GM13976 (cell line): ENCODE data around the gene HABP2.

Source experiments
- DNase-seq: peaks from one replicate; pipeline ENCODE4 v3.0.0; 2012; ENCODE audit warnings: low spot score
- CTCF ChIP-seq: IDR thresholded peaks from 2 replicates; pipeline ENCODE4 v1.5.1; 2012; ENCODE audit warnings: borderline replicate concordance, mild to moderate bottlenecking; ENCODE audit not compliant: insufficient read depth; ENCODE audit errors: extremely low read depth, missing control alignments, control extremely low read depth
- in situ Hi-C: fragments of 300-500 bp; cut with MboI; formaldehyde crosslinking; loops from one replicate; pipeline ENCODE4 v1.12.0; 2022; ENCODE audit warnings: low sequenced_read_pairs, mixed read lengths, inconsistent platforms; ENCODE audit not compliant: unreplicated experiment

HABP2 gene

GRCh38 chr10:113618338-113618737 lies 65.5 kb downstream of the HABP2 start:
- DNase-seq, result no peak
- no peak for TF ChIP-seq CTCF
- in situ Hi-C loops, result no loop called here

DNA sequence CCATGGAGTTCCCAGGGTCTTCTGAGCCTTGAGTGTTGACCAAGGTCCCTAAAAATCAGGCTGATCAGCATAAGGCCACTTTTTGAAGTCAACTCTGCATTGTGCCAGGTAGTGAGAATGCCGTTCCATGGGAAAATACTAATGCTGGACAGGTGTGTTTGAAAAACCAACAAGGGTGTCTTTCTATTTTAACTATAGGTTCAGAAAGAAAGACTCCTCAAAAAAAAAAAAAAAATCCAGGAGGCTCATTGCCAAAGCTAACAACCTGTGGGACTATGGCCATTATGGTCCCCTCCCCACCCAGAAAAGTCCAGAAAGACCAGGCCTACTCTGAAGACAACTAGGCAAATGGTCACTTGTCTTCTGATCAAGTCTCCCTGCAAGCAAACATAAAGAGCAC lies 66.5 kb downstream of the HABP2 start:
- no peak for DNase-seq
- in situ Hi-C loops, result no loop called here
- TF ChIP-seq CTCF, result no peak

DNA sequence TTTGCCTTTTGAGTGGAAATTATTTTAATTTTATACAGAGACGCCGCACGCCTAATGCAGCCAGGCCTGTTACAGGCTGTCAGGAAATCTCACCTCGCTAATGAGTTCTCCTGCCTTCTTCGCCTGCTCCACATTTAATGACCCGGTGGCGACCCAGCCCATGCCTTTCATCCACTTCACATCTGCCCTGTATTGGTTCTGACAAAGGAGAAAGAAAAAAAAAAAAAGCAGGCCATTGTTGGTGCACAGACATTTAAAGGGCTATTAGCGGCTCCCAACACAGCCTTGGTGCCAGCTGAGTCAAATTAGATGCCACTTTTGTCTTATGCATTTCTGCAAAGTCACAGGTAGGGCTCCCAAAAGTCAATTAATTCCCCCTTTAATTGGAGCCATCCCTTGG lies 67.7 kb downstream of the HABP2 start:
- no peak for TF ChIP-seq CTCF
- no peak for DNase-seq
- in situ Hi-C loops, result no loop called here

DNA sequence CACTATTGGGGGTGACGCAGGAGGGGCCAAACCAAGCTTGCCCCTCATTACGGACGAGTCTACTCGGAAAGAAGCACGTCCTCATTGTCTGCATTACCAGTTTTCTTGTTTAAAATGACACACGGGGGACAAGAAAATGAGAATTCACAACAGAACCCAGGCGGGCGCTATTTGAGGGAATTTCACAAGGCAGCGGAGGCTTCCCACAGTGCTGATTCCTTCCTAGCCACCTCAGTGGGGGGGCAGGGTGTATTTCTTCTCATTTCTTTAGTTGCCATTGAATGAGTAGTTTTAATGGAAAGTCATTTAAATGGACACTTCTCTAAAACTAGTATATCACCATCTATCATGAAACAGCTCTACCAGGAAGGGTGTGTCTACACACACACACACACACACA lies 68.1 kb downstream of the HABP2 start:
- in situ Hi-C loops, result no loop called here
- no peak for TF ChIP-seq CTCF
- no peak for DNase-seq

GRCh38 chr10:113621799-113622198 lies 68.9 kb downstream of the HABP2 start:
- in situ Hi-C loops, result no loop called here
- no peak for TF ChIP-seq CTCF
- no peak for DNase-seq

DNA sequence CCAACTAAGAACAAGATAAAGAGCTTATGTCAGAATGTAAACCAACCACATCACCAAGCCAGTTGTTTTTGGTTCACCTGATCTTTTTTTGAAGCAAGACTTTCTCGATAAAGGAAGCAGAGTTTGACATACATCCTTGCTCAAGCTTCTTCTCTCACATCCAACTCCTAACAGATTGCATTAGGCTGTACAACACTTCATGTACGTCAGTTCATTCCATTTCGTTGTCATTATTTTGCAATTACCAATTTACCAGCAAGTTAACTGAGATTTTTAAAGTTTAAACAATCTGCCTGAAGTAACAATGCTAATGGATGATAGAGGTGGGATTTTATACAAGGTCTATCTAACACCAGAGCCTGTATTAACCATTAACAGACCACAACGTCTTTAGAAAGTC lies 70.0 kb downstream of the HABP2 start:
- DNase-seq, result no peak
- TF ChIP-seq CTCF, result no peak
- in situ Hi-C loops, result no loop called here
